HepG2 (cell line): ENCODE results near the gene HEXIM1. TPM values are rescaled to one million over a fixed set of nuclear protein-coding genes. Genes with fewer than 3 reads are reported as not detected.

ENCODE experiments used
- CREB1 ChIP-seq, 2 experiments: fragments of 450-650 bp in 1 of 2; IDR thresholded peaks; 2 replicates each; pipeline ENCODE4 v1.6.1; 2016 to 2017; ENCODE audit warnings: control low read depth in 1 of 2, mild to moderate bottlenecking in 1 of 2, missing compliant biosample characterization in 1 of 2, missing genetic modification characterization in 1 of 2
- E2F5 ChIP-seq: sonication (generic); formaldehyde crosslinking; conservative IDR thresholded peaks from 2 replicates; pipeline ENCODE4 v1.4.0; 2020; ENCODE audit warnings: missing genetic modification reagents
- ETV5 ChIP-seq: IDR thresholded peaks from 2 replicates; pipeline ENCODE4 v1.6.1; 2018; ENCODE audit warnings: missing biosample characterization, missing genetic modification reagents, inconsistent platforms, borderline replicate concordance
- HBP1 ChIP-seq: IDR thresholded peaks from 2 replicates; pipeline ENCODE4 v1.6.1; 2016; ENCODE audit warnings: low read depth, control low read depth
- HDAC6 ChIP-seq: fragments of 200-600 bp; sonication (generic); IDR thresholded peaks from 2 replicates; pipeline ENCODE4 v1.7.0; 2017; ENCODE audit warnings: mild to moderate bottlenecking, antibody characterized with exemption, low read length, low read depth
- MTF1 ChIP-seq: sonication (generic); formaldehyde crosslinking; IDR thresholded peaks from 2 replicates; pipeline ENCODE4 v1.5.0; 2020; ENCODE audit warnings: missing genetic modification reagents
- PHF5A ChIP-seq: IDR thresholded peaks from one replicate; pipeline ENCODE4 v1.6.1; 2018; ENCODE audit warnings: low read depth, missing genetic modification reagents; ENCODE audit not compliant: unreplicated experiment
- SALL2 ChIP-seq: sonication (generic); formaldehyde crosslinking; IDR thresholded peaks from 2 replicates; pipeline ENCODE4 v1.8.1; 2023; ENCODE audit warnings: mild to moderate bottlenecking, missing genetic modification reagents, inconsistent platforms
- TEF ChIP-seq: sonication (generic); formaldehyde crosslinking; IDR thresholded peaks from 2 replicates; pipeline ENCODE4 v1.5.0; 2020; ENCODE audit warnings: missing genetic modification reagents
- ZBTB8A ChIP-seq: sonication (generic); formaldehyde crosslinking; IDR thresholded peaks from 2 replicates; pipeline ENCODE4 v1.4.0; 2020; ENCODE audit warnings: mild to moderate bottlenecking, low read depth, missing genetic modification reagents, borderline replicate concordance
- ZFP1 ChIP-seq: IDR thresholded peaks from 2 replicates; pipeline ENCODE4 v1.6.1; 2016
- ZNF878 ChIP-seq: sonication (generic); formaldehyde crosslinking; IDR thresholded peaks from 2 replicates; pipeline ENCODE4 v1.8.1; 2023; ENCODE audit warnings: mild to moderate bottlenecking, missing genetic modification reagents, moderate library complexity
- polyA plus RNA-seq, 8 experiments: library from polyadenylated mRNA; depleted of rRNA in 3 of 8; stranded (reverse) in 7 of 8; unstranded in 1 of 8; fragments of >200 nt; fragmentation: Illumina TruSeq in 4 of 8; extraction: Trizol in 4 of 8; gene quantifications; 2 replicates each; pipeline versions ENCODE4 v1.2.1 to v1.2.3, GENCODE V29; 2011 to 2016; ENCODE audit warnings: low read depth in 4 of 8, missing spikeins in 1 of 8, mixed read lengths in 1 of 8; ENCODE audit not compliant: insufficient read depth in 1 of 8
- total RNA-seq, 5 experiments: library from RNA; depleted of rRNA; stranded (reverse); fragments of >200 nt; fragmentation: Illumina TruSeq; extraction: Trizol; gene quantifications; 2 replicates each; pipeline ENCODE4 v1.2.3, GENCODE V29; 2016; ENCODE audit warnings: low read depth in 1 of 5

Gene HEXIM1
- total and polyA plus RNA-seq, 2 of the 13 experiments (the other 11 are each of a cell fraction or from before 2014, with no cell fraction given) = 10.5 to 16.6 TPM

GRCh38 chr17:45104497-45104896, 43.8 kb upstream of the HEXIM1 start (continued):
- TF ChIP-seq HBP1 (CRISPR knock-in tag) (no peak), ZNF878 (CRISPR knock-in tag) (no peak), TEF (CRISPR knock-in tag) (no peak), MTF1 (CRISPR knock-in tag) (no peak), HDAC6 (no peak), E2F5 (no peak), ETV5 (CRISPR knock-in tag) (no peak), ZBTB8A (CRISPR knock-in tag) (no peak), ZFP1 (CRISPR knock-in tag) (no peak), CREB1 (IDR thresholded peaks at IDR 0.05) (no peak), CREB1 (CRISPR knock-in tag; IDR thresholded peaks at IDR 0.05) (no peak), PHF5A (no peak), SALL2 (CRISPR knock-in tag) (no peak)
- TF ChIP-seq, all 625 proteins: peak for 0
